ENCODE data around the gene ZNF581.
A peak's percentile ranks its signal among the peaks of the same experiment; 100 is the strongest.

ZNF581 gene

DNA sequence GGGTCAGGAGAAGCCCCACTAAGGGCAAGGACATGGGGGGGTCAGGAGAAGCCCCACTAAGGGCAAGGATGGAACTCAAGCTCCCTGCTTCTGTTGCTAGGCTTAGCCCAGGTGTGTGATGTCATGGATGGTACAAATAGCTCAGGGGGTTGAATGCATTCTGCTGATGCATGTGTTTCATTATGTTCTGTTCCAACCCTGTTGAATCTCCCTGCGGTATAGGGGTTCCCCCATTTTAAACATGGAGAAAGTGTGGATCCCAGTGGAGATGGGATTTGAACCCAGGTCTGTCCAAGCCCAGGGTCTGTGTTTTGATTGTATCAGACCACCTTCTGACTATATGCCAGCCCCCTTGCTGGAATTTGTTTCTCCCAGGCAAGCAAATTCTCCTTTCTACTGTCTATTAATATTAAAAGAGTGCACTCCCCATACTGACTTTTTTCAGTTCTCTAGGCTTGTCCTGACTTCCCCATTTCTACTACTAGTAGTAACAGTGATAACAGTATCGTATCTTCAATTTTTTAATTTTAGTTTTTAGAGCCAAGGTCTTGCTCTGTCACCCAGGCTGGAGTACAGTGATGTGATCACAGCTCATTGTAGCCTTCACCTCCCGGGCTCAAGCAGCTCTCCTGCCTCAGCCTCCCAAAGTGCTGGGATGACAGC lies 31.3 kb upstream of the ZNF581 start:
- no peak for FAIRE-seq

DNA sequence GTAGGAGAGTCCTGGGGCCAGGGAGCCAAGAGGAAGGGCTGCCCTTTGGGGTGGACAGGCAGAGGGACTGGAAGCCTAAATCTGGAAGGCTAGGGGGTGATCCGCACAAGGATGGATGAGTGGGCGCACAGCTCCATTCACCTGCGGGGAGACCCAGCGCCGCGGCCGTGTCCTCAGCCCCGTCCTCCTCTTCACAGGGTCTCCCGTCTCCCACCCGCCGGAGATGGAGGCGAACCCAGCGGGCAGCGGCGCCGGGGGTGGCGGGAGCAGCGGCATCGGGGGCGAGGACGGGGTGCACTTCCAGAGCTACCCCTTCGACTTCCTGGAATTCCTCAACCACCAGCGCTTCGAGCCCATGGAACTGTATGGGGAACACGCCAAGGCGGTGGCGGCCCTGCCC lies 30.1 kb upstream of the ZNF581 start:
- FAIRE-seq = no peak

DNA sequence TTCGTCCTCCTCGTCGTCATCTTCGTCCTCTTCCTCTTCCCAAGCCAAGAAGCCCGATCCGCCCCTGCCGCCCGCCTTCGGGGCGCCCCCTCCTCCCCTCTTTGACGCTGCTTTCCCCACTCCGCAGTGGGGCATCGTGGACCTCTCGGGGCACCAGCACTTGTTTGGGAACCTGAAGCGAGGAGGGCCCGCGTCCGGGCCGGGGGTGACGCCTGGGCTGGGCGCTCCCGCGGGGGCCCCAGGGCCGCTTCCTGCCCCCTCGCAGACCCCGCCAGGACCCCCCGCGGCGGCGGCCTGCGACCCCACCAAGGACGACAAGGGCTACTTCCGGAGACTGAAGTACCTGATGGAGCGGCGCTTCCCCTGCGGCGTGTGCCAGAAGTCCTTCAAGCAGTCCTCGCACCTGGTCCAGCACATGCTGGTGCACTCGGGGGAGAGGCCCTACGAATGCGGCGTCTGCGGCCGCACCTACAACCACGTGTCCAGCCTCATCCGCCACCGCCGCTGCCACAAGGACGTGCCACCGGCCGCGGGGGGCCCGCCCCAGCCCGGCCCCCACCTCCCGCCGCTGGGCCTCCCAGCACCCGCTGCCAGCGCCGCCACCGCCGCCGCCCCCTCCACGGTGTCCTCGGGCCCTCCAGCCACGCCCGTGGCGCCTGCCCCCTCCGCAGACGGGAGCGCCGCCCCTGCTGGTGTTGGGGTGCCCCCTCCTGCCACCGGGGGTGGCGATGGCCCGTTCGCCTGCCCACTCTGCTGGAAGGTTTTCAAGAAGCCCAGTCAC lies 29.3 kb upstream of the ZNF581 start:
- FAIRE-seq = no peak

GRCh38 chr19:55614711-55615542 lies 28.5 kb upstream of the ZNF581 start:
- no peak for FAIRE-seq

- no peak for FAIRE-seq
Measured at GRCh38 chr19:55615543-55616394, 27.7 kb upstream of the ZNF581 start.

DNA sequence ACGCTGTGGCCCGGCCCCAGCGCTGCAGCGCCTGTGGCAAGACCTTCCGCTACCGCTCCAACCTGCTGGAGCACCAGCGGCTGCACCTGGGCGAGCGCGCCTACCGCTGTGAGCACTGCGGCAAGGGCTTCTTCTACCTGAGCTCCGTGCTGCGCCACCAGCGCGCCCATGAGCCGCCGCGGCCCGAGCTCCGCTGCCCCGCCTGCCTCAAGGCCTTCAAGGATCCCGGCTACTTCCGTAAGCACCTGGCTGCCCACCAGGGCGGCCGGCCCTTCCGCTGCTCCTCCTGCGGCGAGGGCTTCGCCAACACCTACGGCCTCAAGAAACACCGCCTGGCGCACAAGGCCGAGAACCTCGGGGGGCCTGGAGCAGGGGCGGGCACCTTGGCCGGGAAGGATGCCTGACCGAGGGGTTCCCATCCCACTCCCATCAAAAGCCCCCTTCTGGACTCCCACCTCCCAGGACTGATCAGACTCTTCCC lies 27.0 kb upstream of the ZNF581 start:
- FAIRE-seq = no peak

DNA sequence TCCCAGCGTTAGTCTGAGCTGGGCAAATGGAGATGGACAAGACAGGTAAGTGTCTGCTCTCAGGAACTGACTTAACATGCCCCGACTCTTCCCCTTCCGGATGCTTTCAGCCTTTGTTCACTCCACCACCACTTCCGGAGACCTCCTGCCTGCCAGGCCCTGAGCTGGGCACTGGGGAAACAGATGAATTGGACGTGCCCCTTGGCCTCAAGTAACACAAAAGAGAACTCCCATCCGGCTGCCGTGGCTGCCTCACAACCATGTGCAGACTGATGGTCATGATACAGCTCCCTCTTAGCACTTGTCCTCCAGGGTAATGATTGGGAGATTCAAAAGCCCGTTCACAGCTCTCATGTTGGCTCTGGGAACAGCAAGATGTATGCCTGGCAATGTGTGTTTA lies 26.0 kb upstream of the ZNF581 start:
- FAIRE-seq = no peak

DNA sequence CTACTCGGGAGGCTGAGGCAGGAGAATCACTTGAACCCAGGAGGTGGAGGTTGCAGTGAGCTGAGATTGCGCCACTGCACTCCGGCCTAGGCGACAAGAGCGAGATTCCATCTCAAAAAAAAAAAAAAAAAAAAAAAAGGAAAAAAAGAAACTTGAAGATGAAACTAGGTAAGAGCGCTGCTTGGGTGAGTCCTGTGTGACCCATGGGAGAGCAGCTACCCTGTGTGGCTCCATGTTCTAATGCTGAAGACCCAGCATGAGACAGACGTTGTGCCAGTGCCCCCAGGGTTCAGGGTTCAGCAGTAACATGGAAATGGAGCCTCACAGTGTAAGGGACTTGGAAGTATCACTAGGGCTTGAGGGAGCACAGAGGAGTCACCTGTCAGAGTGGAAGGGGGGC lies 25.0 kb upstream of the ZNF581 start:
- FAIRE-seq = no peak

GRCh38 chr19:55619286-55619685 lies 24.2 kb upstream of the ZNF581 start:
- FAIRE-seq = no peak

- FAIRE-seq = no peak
Measured at GRCh38 chr19:55620410-55621204, 22.8 kb upstream of the ZNF581 start.

DNA sequence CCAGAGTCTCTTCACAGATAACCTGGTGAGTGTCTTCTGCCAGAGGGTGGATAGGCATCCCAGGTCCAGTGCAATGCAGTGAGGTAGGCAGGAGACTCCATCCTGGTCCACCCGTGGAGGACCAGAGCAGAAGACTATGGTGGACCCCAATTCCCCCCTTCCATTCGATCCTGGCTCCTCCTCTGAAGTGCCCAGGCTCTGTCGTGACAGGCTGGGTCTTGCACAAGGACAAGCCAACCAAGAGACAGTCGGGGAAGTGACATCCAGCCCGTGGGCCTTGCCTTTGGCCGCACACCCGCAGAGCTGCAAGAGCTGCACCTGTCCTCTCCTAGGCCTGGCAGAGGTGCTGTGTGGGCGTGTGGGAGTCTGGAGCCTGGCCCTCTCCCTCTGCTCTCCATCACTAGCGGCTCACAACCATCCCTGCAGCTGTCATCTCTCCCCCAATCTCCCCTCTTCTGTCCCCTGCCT lies 22.2 kb upstream of the ZNF581 start:
- no peak for FAIRE-seq

- no peak for FAIRE-seq
Measured at GRCh38 chr19:55621673-55622231, 21.7 kb upstream of the ZNF581 start.

DNA sequence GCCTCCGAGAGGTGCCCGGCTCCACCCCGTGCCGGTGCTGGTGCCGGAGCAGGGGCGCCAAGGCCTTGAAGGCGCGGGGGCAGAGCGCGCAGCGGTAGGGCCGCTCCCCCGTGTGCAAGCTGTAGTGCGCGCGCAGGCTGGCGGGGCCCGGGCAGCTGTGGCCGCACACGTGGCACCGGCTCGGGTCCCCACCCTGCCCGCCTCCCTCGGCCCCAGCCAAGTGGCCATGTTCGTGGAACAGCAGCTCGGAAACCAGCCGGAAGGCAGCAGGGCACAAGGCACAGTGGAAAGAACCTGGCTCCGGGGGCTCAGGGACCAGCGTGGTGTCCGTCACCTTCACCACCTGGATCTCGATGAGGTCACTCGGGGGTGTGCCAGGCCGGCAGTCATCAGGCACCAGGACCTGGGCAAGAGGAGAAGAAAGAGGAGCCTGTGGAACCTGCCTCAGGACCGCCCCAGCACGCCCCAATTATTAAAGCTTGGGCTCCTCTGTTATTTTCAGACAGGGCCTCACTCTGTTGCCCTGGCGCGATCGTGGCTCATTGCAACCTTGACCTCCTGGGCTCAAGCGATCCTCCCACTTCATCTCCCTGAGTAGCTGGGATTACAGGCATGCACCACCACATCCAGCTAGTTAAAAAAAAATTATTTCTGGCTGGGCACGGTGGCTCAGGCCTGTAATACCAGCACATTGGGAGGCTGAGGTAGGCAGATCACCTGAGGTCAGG lies 21.0 kb upstream of the ZNF581 start:
- FAIRE-seq = no peak

GRCh38 chr19:55623130-55623529 lies 20.3 kb upstream of the ZNF581 start:
- FAIRE-seq = no peak

DNA sequence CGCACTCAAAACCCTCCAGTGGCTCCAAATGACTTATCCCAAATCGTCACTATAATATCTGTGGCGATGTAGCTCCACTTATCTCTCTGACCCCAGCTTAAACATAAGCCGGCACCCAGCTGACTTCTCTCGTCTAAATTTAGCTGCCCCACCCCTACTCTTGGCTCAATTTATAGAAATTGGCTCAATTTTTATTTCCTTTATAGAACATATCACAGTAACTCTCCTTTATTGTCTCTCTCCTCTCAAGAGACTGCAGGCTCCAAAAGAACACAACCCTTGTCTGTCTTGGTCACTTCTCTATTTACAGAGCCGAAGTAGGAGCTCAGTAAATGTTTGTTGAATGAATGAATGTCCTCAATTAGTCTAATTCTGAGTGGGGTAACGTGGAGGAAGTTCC lies 19.9 kb upstream of the ZNF581 start:
- FAIRE-seq = no peak

GRCh38 chr19:55624109-55625003 lies 19.1 kb upstream of the ZNF581 start, which contains the start of gene ZNF784:
ZNF784 (minus strand) TSS chr19:55624566; CDS start chr19:55624561, 5 bp downstream.
- FAIRE-seq = peak; percentile 79

DNA sequence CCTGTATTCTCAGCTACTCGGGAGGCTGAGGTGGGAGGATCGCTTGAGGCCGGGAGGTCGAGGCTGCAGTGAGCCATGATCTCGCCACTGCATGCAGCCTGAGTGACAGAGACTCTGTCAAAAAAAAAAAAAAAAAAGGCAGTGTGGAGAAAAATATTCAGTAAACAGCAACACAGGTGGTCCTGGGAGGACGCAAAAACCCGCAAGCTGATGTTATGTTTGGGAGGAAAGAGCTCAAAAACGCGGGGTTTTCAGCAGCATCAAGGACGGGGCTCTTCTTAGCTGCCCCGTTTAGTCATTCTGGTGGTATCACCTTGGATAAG lies 18.5 kb upstream of the ZNF581 start:
- no peak for FAIRE-seq

DNA sequence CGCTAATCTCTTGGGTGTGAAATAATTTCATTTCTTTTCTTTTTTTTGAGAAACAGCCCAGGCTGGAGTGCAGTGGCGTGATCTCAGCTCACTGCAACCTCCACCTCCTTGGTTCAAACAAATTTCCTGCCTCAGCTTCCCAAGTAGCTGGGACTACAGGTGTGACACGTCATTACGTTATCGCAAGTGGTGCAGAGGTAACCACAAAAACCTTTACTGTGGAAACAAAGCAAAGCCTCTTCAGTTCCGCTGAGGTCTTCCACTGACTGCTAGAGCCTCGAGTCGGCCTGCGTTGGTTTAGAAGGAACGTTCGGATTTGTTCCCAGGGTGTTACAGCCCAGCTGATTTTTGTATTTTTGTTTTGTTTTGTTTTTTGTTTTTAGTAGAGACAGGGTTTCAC lies 17.1 kb upstream of the ZNF581 start:
- no peak for FAIRE-seq

- peak; percentile 80 for FAIRE-seq
Measured at GRCh38 chr19:55632463-55632834, 11.0 kb upstream of the ZNF581 start.

GRCh38 chr19:55633861-55634260 lies 9.6 kb upstream of the ZNF581 start:
- no peak for FAIRE-seq

Data from G401.6 (cell line).